Subcutaneous adipose tissue (tissue), 4 donors: ENCODE measurements around the gene AFDN. TPM values are rescaled to one million over a fixed set of nuclear protein-coding genes. Genes with fewer than 3 reads are reported as not detected.

ENCODE experiments used
- CTCF ChIP-seq: fragments of 450-650 bp; IDR thresholded peaks from one replicate; pipeline ENCODE4 v1.5.1; 2016; ENCODE audit warnings: low read depth, mild to moderate bottlenecking, control low read depth, antibody characterized with exemption, moderate library complexity
- total RNA-seq, 4 donors: library from RNA; depleted of rRNA; stranded (reverse); fragments of >200 nt; gene quantifications; one replicate each; pipeline ENCODE4 v1.1.0, GENCODE V29; 2016

Gene AFDN
- total RNA-seq, 4 donors from 2014 or later: 51.5 to 126 (median 88.1) TPM

GRCh38 chr6:167898673-167899311 is 72.1 kb downstream of the AFDN start:
- no peak for TF ChIP-seq CTCF

GRCh38 chr6:167904791-167905190 is 78.1 kb downstream of the AFDN start:
- TF ChIP-seq CTCF: no peak

- no peak for TF ChIP-seq CTCF
Observed at GRCh38 chr6:167906899-167907298, 80.2 kb downstream of the AFDN start.

GRCh38 chr6:167907837-167908681 is 81.3 kb downstream of the AFDN start:
- TF ChIP-seq CTCF: no peak

GRCh38 chr6:167910007-167910406 is 83.3 kb downstream of the AFDN start:
- no peak for TF ChIP-seq CTCF

- TF ChIP-seq CTCF: no peak
Observed at GRCh38 chr6:167910652-167911051, 83.9 kb downstream of the AFDN start.

GRCh38 chr6:167912494-167912893 is 85.8 kb downstream of the AFDN start:
- TF ChIP-seq CTCF: no peak
